T-helper 1 cell treated with Interleukin-12 subunit alpha and Interleukin-12 subunit beta and Interleukin-4 antibody, amounts not matched to agents 30 ng/mL and 1 ng/mL, for 36 hours (primary cell): ENCODE data around the gene RAD51B. TPM values are rescaled to one million over a fixed set of nuclear protein-coding genes. Genes with fewer than 3 reads are reported as not detected.

Experiments
- intact Hi-C: fragments of 100-400 bp; cut with micrococcal nuclease; formaldehyde crosslinking; loops from one replicate; pipeline ENCODE4 v1.15.1; 2024
- total RNA-seq: library from RNA; stranded (reverse); gene quantifications from 2 replicates; pipeline ENCODE4 v1.2.3, GENCODE V29; 2022

RAD51B gene
- total RNA-seq, 1 donor from 2014 or later: 24.4 TPM

- intact Hi-C loops: no loop called here
Observed at GRCh38 chr14:67887478-67887877, 67.9 kb downstream of the RAD51B start.

- intact Hi-C loops: no loop called here
Observed at GRCh38 chr14:67889455-67889854, 69.9 kb downstream of the RAD51B start.

- intact Hi-C loops: no loop called here
Observed at GRCh38 chr14:67892466-67893100, 73.0 kb downstream of the RAD51B start.

- intact Hi-C loops: no loop called here
Observed at GRCh38 chr14:67900231-67900630, 80.7 kb downstream of the RAD51B start.

- intact Hi-C loops: no loop called here
Observed at GRCh38 chr14:67908052-67908754, 88.6 kb downstream of the RAD51B start.

GRCh38 chr14:67911562-67911961 is 92.0 kb downstream of the RAD51B start:
- intact Hi-C loops: no loop called here

- intact Hi-C loops: no loop called here
Observed at GRCh38 chr14:67916430-67916829, 96.9 kb downstream of the RAD51B start.

- intact Hi-C loops: no loop called here
Observed at GRCh38 chr14:67917006-67917405, 97.4 kb downstream of the RAD51B start.

GRCh38 chr14:67918838-67919237 is 99.3 kb downstream of the RAD51B start:
- intact Hi-C loops: no loop called here

- intact Hi-C loops: no loop called here
Observed at GRCh38 chr14:67919259-67920032, 99.9 kb downstream of the RAD51B start.

- intact Hi-C loops: no loop called here
Observed at GRCh38 chr14:67926821-67927220, 107.2 kb downstream of the RAD51B start.

GRCh38 chr14:67927244-67927643 is 107.7 kb downstream of the RAD51B start:
- intact Hi-C loops: no loop called here

GRCh38 chr14:67928375-67928774 is 108.8 kb downstream of the RAD51B start:
- intact Hi-C loops: no loop called here

- intact Hi-C loops: loop anchor here (5.0 kb wide), 1 partner anchor 95 kb away; no protein-coding TSS in a partner anchor
Observed at GRCh38 chr14:67932708-67933246, 113.2 kb downstream of the RAD51B start.

- intact Hi-C loops: loop anchor here (5.0 kb wide), 1 partner anchor 96 kb away; no protein-coding TSS in a partner anchor
Observed at GRCh38 chr14:67933266-67933665, 113.7 kb downstream of the RAD51B start.

GRCh38 chr14:67934087-67934486 is 114.5 kb downstream of the RAD51B start:
- intact Hi-C loops: loop anchor here (1.0 to 5.0 kb wide), 5 partner anchors 97 to 910 kb away; no protein-coding TSS in a partner anchor

- intact Hi-C loops: loop anchor here (1.0 to 5.0 kb wide), 5 partner anchors 98 to 909 kb away; no protein-coding TSS in a partner anchor
Observed at GRCh38 chr14:67934862-67935261, 115.3 kb downstream of the RAD51B start.

GRCh38 chr14:67935371-67935770 is 115.8 kb downstream of the RAD51B start:
- intact Hi-C loops: loop anchor here (2.0 kb wide), 3 partner anchors 853 to 889 kb away; no protein-coding TSS in a partner anchor

- intact Hi-C loops: no loop called here
Observed at GRCh38 chr14:67938071-67938470, 118.5 kb downstream of the RAD51B start.

- intact Hi-C loops: loop anchor here (5.0 to 10.0 kb wide), 2 partner anchors 307 to 564 kb away; no protein-coding TSS in a partner anchor
Observed at GRCh38 chr14:67940486-67941455, 121.2 kb downstream of the RAD51B start.
